ENCODE data around the gene AHCYL2.

GRCh38 chr7:129208667-129209066 lies 16.2 kb upstream of the AHCYL2 start:
- TF ChIP-seq GATA3 (IDR thresholded peaks at IDR 0.05; ENCODE audit: low read depth, low read length) (no peak), GATA2 (IDR thresholded peaks at IDR 0.05; ENCODE audit: low read depth, low read length) (no peak)
